Camera-type eye (tissue), 1 donor: ENCODE measurements around the gene HDAC9. TPM values are rescaled to one million over a fixed set of nuclear protein-coding genes. Genes with fewer than 3 reads are reported as not detected.

Experiments used
- total RNA-seq: library from RNA; depleted of rRNA; stranded (reverse); fragments of >200 nt; gene quantifications from one replicate; pipeline ENCODE4 v1.2.3, GENCODE V29; 2014

The HDAC9 gene
- 138 TPM for total RNA-seq

GRCh38 chr7:18495412-18496340 lies at the start of gene HDAC9:
HDAC9 (plus strand) TSS chr7:18495749; CDS start chr7:18496303, 554 bp downstream.

